H1 (cell line): ENCODE data around the gene TMPO. TPM values are rescaled to one million over a fixed set of nuclear protein-coding genes. Genes with fewer than 3 reads are reported as not detected.

ENCODE experiments used
- CTCF ChIA-PET: fragments of 300-600 bp; sonication (Branson Sonifier 250); formaldehyde crosslinking; loops from one replicate; lab custom pipeline; 2021; ENCODE audit not compliant: partially characterized antibody; lab: Charles Lee
- POLR2A ChIA-PET: fragments of 300-600 bp; sonication (Branson Sonifier 250); formaldehyde crosslinking; loops from one replicate; lab custom pipeline; 2021; ENCODE audit warnings: inconsistent platforms; ENCODE audit not compliant: partially characterized antibody; lab: Charles Lee
- DNase-seq, 2 experiments: peaks; one replicate each; pipeline versions ENCODE4 v3.0.0 to v3.0.0-alpha.2; 2010 to 2022; ENCODE audit warnings: low spot score in 2 of 2, low read depth in 1 of 2, mixed read lengths in 1 of 2
- FAIRE-seq: peaks from 2 replicates; lab custom pipeline; 2011; peaks lifted over from hg19 to GRCh38; lab: Jason Lieb, UNC
- H2AFZ ChIP-seq: 2 replicates; pipeline ENCODE4 v1.8.1; 2012; ENCODE audit warnings: low read length, inconsistent platforms
- H2AK5ac ChIP-seq: 2 replicates; pipeline ENCODE4 v1.6.1; 2013; ENCODE audit warnings: low read depth, low read length
- H2BK120ac ChIP-seq: replicated peaks from 2 replicates; pipeline ENCODE3; 2013; ENCODE audit warnings: low read depth, low read length, inconsistent platforms
- H2BK12ac ChIP-seq: 2 replicates; pipeline ENCODE4 v1.6.1; 2013; ENCODE audit warnings: low read depth, low read length
- H2BK15ac ChIP-seq: 2 replicates; pipeline ENCODE4 v1.6.1; 2013; ENCODE audit warnings: low read length
- H2BK20ac ChIP-seq: 2 replicates; pipeline ENCODE4 v1.6.1; 2013; ENCODE audit warnings: low read length
- H2BK5ac ChIP-seq: 2 replicates; pipeline ENCODE4 v1.6.1; 2013; ENCODE audit warnings: low read depth, low read length
- H3K14ac ChIP-seq: 2 replicates; pipeline ENCODE4 v1.6.1; 2013; ENCODE audit warnings: inconsistent platforms; ENCODE audit not compliant: insufficient read length
- H3K18ac ChIP-seq: 2 replicates; pipeline ENCODE4 v1.6.1; 2013; ENCODE audit warnings: low read length; ENCODE audit errors: extremely low read depth
- H3K23ac ChIP-seq: 2 replicates; pipeline ENCODE4 v1.6.1; 2013; ENCODE audit warnings: inconsistent platforms; ENCODE audit not compliant: insufficient read length
- H3K23me2 ChIP-seq: 2 replicates; pipeline ENCODE4 v1.6.1; 2013; ENCODE audit warnings: low read depth, low read length
- H3K27ac ChIP-seq: 2 replicates; pipeline ENCODE4 v1.6.1; 2011; ENCODE audit warnings: low read depth, low read length, inconsistent platforms
- H3K27me3 ChIP-seq, 4 experiments: replicated peaks in 1 of 4; 1 replicate in 1 of 4; 2 replicates in 3 of 4; pipeline versions ENCODE4 v1.6.1 to v1.8.1; 2011 to 2013; ENCODE audit warnings: low read length in 3 of 4, mild to moderate bottlenecking in 3 of 4, inconsistent platforms in 2 of 4, mixed read lengths in 2 of 4, moderate library complexity in 1 of 4; ENCODE audit not compliant: control insufficient read depth in 3 of 4, insufficient read depth in 3 of 4; ENCODE audit errors: extremely low read depth in 1 of 4
- H3K36me3 ChIP-seq, 4 experiments: 2 replicates each; pipeline versions ENCODE4 v1.6.1 to v1.8.1; 2011 to 2013; ENCODE audit warnings: mild to moderate bottlenecking in 4 of 4, low read length in 3 of 4, moderate library complexity in 2 of 4, control low read depth in 1 of 4, inconsistent platforms in 1 of 4; ENCODE audit not compliant: insufficient read depth in 4 of 4, control insufficient read depth in 2 of 4
- H3K4ac ChIP-seq: replicated peaks from 2 replicates; pipeline ENCODE3; 2013; ENCODE audit warnings: low read length, low read depth, mixed read lengths, inconsistent platforms; ENCODE audit not compliant: insufficient read length
- H3K4me1 ChIP-seq, 4 experiments: replicated peaks in 1 of 4; 1 replicate in 1 of 4; 2 replicates in 3 of 4; pipeline versions ENCODE4 v1.6.1 to v1.8.1; 2011 to 2013; ENCODE audit warnings: low read length in 3 of 4, inconsistent platforms in 2 of 4, mixed read lengths in 1 of 4; ENCODE audit not compliant: insufficient read depth in 4 of 4, control insufficient read depth in 3 of 4
- H3K4me2 ChIP-seq, 2 experiments: 2 replicates each; pipeline versions ENCODE4 v1.6.1 to v1.8.1; 2011 to 2013; ENCODE audit warnings: low read depth in 2 of 2, low read length in 2 of 2, control low read depth in 1 of 2, inconsistent platforms in 1 of 2, mild to moderate bottlenecking in 1 of 2; ENCODE audit not compliant: insufficient read depth in 1 of 2
- H3K4me3 ChIP-seq, 4 experiments: fragments of 200-600, 300-600 bp in 1 of 4; sonication (generic), shearing (Covaris generic), sonication (Bioruptor Twin) in 1 of 4; 2 replicates each; pipeline versions ENCODE4 v1.5.1 to v1.8.1; 2011 to 2016; ENCODE audit warnings: low read length in 4 of 4, low read depth in 3 of 4, control low read depth in 2 of 4, inconsistent platforms in 2 of 4, mild to moderate bottlenecking in 2 of 4, mixed read lengths in 1 of 4, moderate library complexity in 1 of 4; ENCODE audit not compliant: insufficient read depth in 2 of 4; ENCODE audit errors: extremely low read depth in 1 of 4
- H3K56ac ChIP-seq: replicated peaks from 2 replicates; pipeline ENCODE3; 2013; ENCODE audit warnings: low read depth, mild to moderate bottlenecking, mixed read lengths, low read length, inconsistent platforms; ENCODE audit not compliant: insufficient read length
- H3K79me1 ChIP-seq: 2 replicates; pipeline ENCODE4 v1.6.1; 2013; ENCODE audit warnings: low read depth, low read length, control low read depth
- H3K79me2 ChIP-seq, 2 experiments: 2 replicates each; pipeline versions ENCODE4 v1.6.1 to v1.8.1; 2012 to 2013; ENCODE audit warnings: low read length in 2 of 2, mild to moderate bottlenecking in 2 of 2, inconsistent platforms in 1 of 2; ENCODE audit not compliant: insufficient read depth in 2 of 2, control insufficient read depth in 1 of 2
- H3K9ac ChIP-seq, 4 experiments: replicated peaks in 1 of 4; 1 replicate in 1 of 4; 2 replicates in 3 of 4; pipeline versions ENCODE4 v1.6.1 to v1.8.1; 2011 to 2013; ENCODE audit warnings: low read depth in 3 of 4, low read length in 3 of 4, control low read depth in 2 of 4, mild to moderate bottlenecking in 2 of 4, moderate library complexity in 2 of 4, inconsistent platforms in 1 of 4; ENCODE audit errors: extremely low read depth in 1 of 4
- H3K9me3 ChIP-seq, 2 experiments: 2 replicates each; pipeline versions ENCODE4 v1.6.1 to v1.8.1; 2012 to 2013; ENCODE audit warnings: mild to moderate bottlenecking in 2 of 2, moderate library complexity in 2 of 2, control low read depth in 1 of 2, inconsistent platforms in 1 of 2, low read depth in 1 of 2, low read length in 1 of 2, mixed read lengths in 1 of 2; ENCODE audit not compliant: insufficient read depth in 2 of 2
- H4K20me1 ChIP-seq, 2 experiments: replicated peaks in 1 of 2; 2 replicates each; pipeline versions ENCODE3 to v1.8.1; 2011 to 2013; ENCODE audit warnings: inconsistent platforms in 2 of 2, low read length in 2 of 2, mild to moderate bottlenecking in 1 of 2; ENCODE audit not compliant: insufficient read depth in 2 of 2, control insufficient read depth in 1 of 2
- H4K5ac ChIP-seq: 2 replicates; pipeline ENCODE4 v1.6.1; 2013; ENCODE audit warnings: low read length, low read depth, mixed read lengths, inconsistent platforms; ENCODE audit not compliant: insufficient read length
- H4K8ac ChIP-seq: 2 replicates; pipeline ENCODE4 v1.8.0; 2013; ENCODE audit warnings: mild to moderate bottlenecking, moderate library complexity, low read length, inconsistent platforms; ENCODE audit not compliant: insufficient read depth; ENCODE audit errors: extremely low read depth
- H4K91ac ChIP-seq: replicated peaks from 2 replicates; pipeline ENCODE3; 2013; ENCODE audit warnings: low read length, mixed read lengths, inconsistent platforms; ENCODE audit not compliant: insufficient read length
- WGBS, 2 experiments: shearing (Covaris generic) in 1 of 2; methylation state at CpG; one replicate each; pipeline versions ENCODE4 v1.1.6 to v1.1.7; 2013 to 2015; ENCODE audit warnings: low lambda C conversion rate in 2 of 2, mixed read lengths in 2 of 2, inconsistent platforms in 1 of 2, low coverage in 1 of 2, missing lambda C conversion rate in 1 of 2; ENCODE audit not compliant: insufficient replicate concordance in 2 of 2, insufficient coverage in 1 of 2, insufficient read length in 1 of 2; ENCODE audit errors: extremely low coverage in 1 of 2, missing lambda C conversion rate in 1 of 2; 5-methylcytosine and 5-hydroxymethylcytosine counted together
- polyA plus RNA-seq, 7 experiments: library from polyadenylated mRNA; depleted of rRNA in 3 of 7; stranded (reverse) in 5 of 7; unstranded in 2 of 7; fragments of >200 nt in 5 of 7; fragments of 200-250 nt in 2 of 7; gene quantifications; 1 replicate in 5 of 7; 2 replicates in 1 of 7; 4 replicates in 1 of 7; pipeline versions ENCODE4 v1.2.1 to v1.2.3, GENCODE V29; 2011 to 2013; ENCODE audit warnings: missing spikeins in 2 of 7, mixed read lengths in 2 of 7
- total RNA-seq: library from RNA; stranded (reverse); fragmentation: NEBNext Ultra II Directional; extraction: Animal tissue kit (Norgen Biotek cat#: 25700); gene quantifications from 2 replicates; pipeline ENCODE4 v1.2.1, GENCODE V29; 2021
- TF ChIP-seq, protein P1 (sequence below): IDR thresholded peaks from 2 replicates; pipeline ENCODE4 v1.6.1; 2011; ENCODE audit warnings: low read depth, mild to moderate bottlenecking, low read length; ENCODE audit not compliant: insufficient read depth

TMPO gene
- total and polyA plus RNA-seq, 2 of the 8 experiments (the other 6 are each of a cell fraction or from before 2014, with no cell fraction given), result 43.9 to 195 TPM

DNA sequence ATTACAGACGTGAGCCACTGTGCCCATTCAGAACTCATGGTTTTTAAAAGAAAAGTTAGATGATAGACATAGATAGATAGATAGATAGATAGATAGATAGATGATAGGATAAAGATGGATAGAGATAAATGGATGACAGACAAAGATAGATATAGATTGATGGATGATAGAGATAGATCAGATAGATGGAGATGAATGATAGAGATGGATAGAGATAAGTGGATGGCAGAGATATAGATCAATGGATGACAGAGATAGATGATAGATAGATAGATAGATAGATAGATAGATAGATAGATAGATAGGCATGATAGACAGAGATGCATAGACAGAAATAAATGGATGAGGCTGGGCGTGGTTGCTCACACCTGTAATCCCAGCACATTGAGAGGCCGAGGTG lies 64.4 kb downstream of the TMPO start:
- Histone ChIP-seq H3K9me3 (no peaks in the 10 kb centered on the region), H3K4ac (no peak overlapping the region), H3K23ac (no peak overlapping the region), H3K4me2 (no peak overlapping the region), H2AK5ac (no peak overlapping the region), H2BK12ac (no peak overlapping the region), H3K14ac (no peak overlapping the region), H2BK5ac (no peak overlapping the region), H4K20me1 (no peaks in the 10 kb centered on the region), H3K79me2 (no peaks in the 10 kb centered on the region), H4K5ac (no peak overlapping the region), H3K56ac (no peak overlapping the region), H2AFZ (no peak overlapping the region), H4K8ac (no peak overlapping the region), H2BK120ac (no peak overlapping the region), H3K36me3 (no peaks in the 10 kb centered on the region), H3K9ac (no peak overlapping the region), H2BK15ac (no peak overlapping the region), H3K4me1 (no peaks in the 10 kb centered on the region), H4K91ac (no peak overlapping the region), H3K4me3 (no peak overlapping the region), H3K18ac (no peak overlapping the region), H3K27me3 (no peaks in the 10 kb centered on the region), H3K79me1 (no peaks in the 10 kb centered on the region), H3K27ac (no peak overlapping the region), H3K23me2 (no peaks in the 10 kb centered on the region; the same call in 1 of the 2 replicates), H2BK20ac (no peak overlapping the region)
- ChIA-PET POLR2A (interaction anchor here (1.1 kb wide), 1 partner anchor 23 kb away, joined by 3 read pairs; no protein-coding TSS in a partner anchor), CTCF (interaction anchor here (0.9 to 2.4 kb wide), 2 partner anchors 11 to 14 kb away, joined by 3 to 16 read pairs; no protein-coding TSS in a partner anchor)
- WGBS, 2 experiments, result 84% methylated on average over 3 of the region's 3 CpGs; no CpG with 5 or more reads in 1 of the 2 experiments
- FAIRE-seq (no peak), DNase-seq (no peak)
- TF ChIP-seq, protein P1, sequence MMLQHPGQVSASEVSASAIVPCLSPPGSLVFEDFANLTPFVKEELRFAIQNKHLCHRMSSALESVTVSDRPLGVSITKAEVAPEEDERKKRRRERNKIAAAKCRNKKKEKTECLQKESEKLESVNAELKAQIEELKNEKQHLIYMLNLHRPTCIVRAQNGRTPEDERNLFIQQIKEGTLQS, result no peak
